ENCODE data around the gene DLL1. TPM values are rescaled to one million over a fixed set of nuclear protein-coding genes. Genes with fewer than 3 reads are reported as not detected.
A peak's percentile ranks its signal among the peaks of the same experiment; 100 is the strongest.

Gene DLL1
- total RNA-seq, 2 donors from 2014 or later, result 6.0 to 13.2 TPM

GRCh38 chr6:170284866-170285469 lies 5.9 kb downstream of the DLL1 start:
- H3K4me1 ChIP-seq, result peaks cover 52% of the 10 kb centered on the region
- no peaks in the 10 kb centered on the region for H3K27me3 ChIP-seq
- no peak overlapping the region for H3K27ac ChIP-seq
- no peak for ATAC-seq
- WGBS, 2 donors, result 93 to 94% methylated on average over 15 to 24 of the region's 24 CpGs
- H3K36me3 ChIP-seq (replicated peaks in 1 of 2; ENCODE audit: insufficient read depth in 1 of 2, low read depth in 2 of 2), result peaks cover 0 to 9% of the 10 kb centered on the region in 2 donors
- H3K4me3 ChIP-seq, result no peak overlapping the region
- DNase-seq, result peak in 1 of 4 donors; percentile 11
- intact Hi-C loops (cut with DNase I), result no loop called here
- TF ChIP-seq POLR2A (IDR thresholded peaks at IDR 0.05), result no peak
- TF ChIP-seq CTCF (IDR thresholded peaks at IDR 0.05), result no peak
- no peaks in the 10 kb centered on the region for H3K9me3 ChIP-seq

DNA sequence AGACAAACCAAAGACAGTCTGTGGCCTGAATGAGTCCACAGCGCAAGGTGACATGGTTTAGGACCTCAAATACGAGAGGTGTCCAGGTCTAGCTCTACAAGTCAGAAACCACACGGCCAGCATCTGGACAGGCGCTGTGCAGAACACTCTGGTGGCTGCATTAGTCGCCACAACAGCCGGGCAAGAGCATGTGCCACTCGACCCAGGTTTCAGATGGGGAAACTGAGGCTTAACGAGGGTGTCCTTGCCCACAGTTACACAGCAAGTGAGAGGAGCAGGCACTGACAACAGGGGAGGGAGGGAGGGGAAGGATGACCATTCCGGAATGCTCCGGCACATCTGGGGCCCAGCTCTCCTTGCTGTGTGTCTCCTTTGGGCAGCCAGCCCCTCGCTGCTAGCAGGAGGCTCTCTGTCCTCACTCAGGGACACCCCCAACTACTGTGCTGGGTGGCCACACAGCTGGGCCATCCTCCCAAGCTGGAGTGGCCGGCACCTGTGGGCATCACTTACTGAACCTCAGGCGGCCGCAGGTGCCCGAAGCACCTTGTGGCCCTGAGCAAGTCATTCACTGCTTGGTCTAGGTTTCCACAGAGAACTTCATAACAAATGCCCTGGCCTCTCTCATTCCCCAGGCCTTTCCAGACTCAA lies 6.6 kb downstream of the DLL1 start:
- no peak overlapping the region for H3K4me3 ChIP-seq
- ATAC-seq (no peak), DNase-seq (peak in 1 of 4 donors; percentile 7)
- H3K4me1 ChIP-seq, result peaks cover 46% of the 10 kb centered on the region
- H3K27ac ChIP-seq, result no peak overlapping the region
- no peaks in the 10 kb centered on the region for H3K27me3 ChIP-seq
- H3K36me3 ChIP-seq (replicated peaks in 1 of 2; ENCODE audit: insufficient read depth in 1 of 2, low read depth in 2 of 2), result peaks cover 0 to 9% of the 10 kb centered on the region in 2 donors
- no peaks in the 10 kb centered on the region for H3K9me3 ChIP-seq
- WGBS, 2 donors, result 77 to 88% methylated on average over 8 to 15 of the region's 15 CpGs
- intact Hi-C loops (cut with DNase I), result no loop called here
- TF ChIP-seq CTCF (IDR thresholded peaks at IDR 0.05) (no peak), POLR2A (IDR thresholded peaks at IDR 0.05) (no peak)

- intact Hi-C loops (cut with DNase I), result no loop called here
- no peak overlapping the region for H3K4me3 ChIP-seq
- no peaks in the 10 kb centered on the region for H3K27me3 ChIP-seq
- peaks cover 38% of the 10 kb centered on the region for H3K4me1 ChIP-seq
- 94 to 97% methylated on average over 20 to 52 of the region's 60 CpGs for WGBS, 2 donors
- peaks cover 0 to 9% of the 10 kb centered on the region in 2 donors for H3K36me3 ChIP-seq (replicated peaks in 1 of 2; ENCODE audit: insufficient read depth in 1 of 2, low read depth in 2 of 2)
- H3K27ac ChIP-seq, result no peak overlapping the region
- H3K9me3 ChIP-seq, result no peaks in the 10 kb centered on the region
- TF ChIP-seq POLR2A (IDR thresholded peaks at IDR 0.05) (no peak), CTCF (IDR thresholded peaks at IDR 0.05) (no peak)
- ATAC-seq (no peak), DNase-seq (peak in 1 of 4 donors; percentile 9)
Observed at GRCh38 chr6:170283212-170284081, 7.4 kb downstream of the DLL1 start.

GRCh38 chr6:170282512-170283158 lies 8.2 kb downstream of the DLL1 start:
- ATAC-seq (no peak), DNase-seq (peak in 1 of 4 donors; percentile 9)
- Histone ChIP-seq H3K27me3 (no peaks in the 10 kb centered on the region), H3K9me3 (no peaks in the 10 kb centered on the region), H3K27ac (no peak overlapping the region), H3K36me3 (replicated peaks in 1 of 2; ENCODE audit: insufficient read depth in 1 of 2, low read depth in 2 of 2) (peaks cover 0 to 9% of the 10 kb centered on the region in 2 donors), H3K4me1 (peaks cover 30% of the 10 kb centered on the region), H3K4me3 (no peak overlapping the region)
- WGBS, 2 donors, result 90 to 93% methylated on average over 28 of the region's 28 CpGs
- no peak for TF ChIP-seq CTCF (IDR thresholded peaks at IDR 0.05)
- TF ChIP-seq POLR2A (IDR thresholded peaks at IDR 0.05), result no peak
- intact Hi-C loops (cut with DNase I), result no loop called here

Measured in body of pancreas (tissue), 4 donors.